Measurements from ENCODE around the gene KBTBD4.
A peak's percentile ranks its signal among the peaks of the same experiment; 100 is the strongest.

KBTBD4 gene

GRCh38 chr11:47616726-47617416, 38.1 kb upstream of the KBTBD4 start:
- TF ChIP-seq CTCF (IDR thresholded peaks at IDR 0.05; ENCODE audit: unreplicated experiment in 3 of 3): peak; percentile 49 to 76 (median 66)
- Mint-ChIP-seq H3K36me3 (ENCODE audit: low read depth) (peaks cover 18% of the 10 kb centered on the region), H3K27me3 (ENCODE audit: low read depth) (no peaks in the 10 kb centered on the region), H3K27ac (peak overlapping the region in 2 of 3 experiments; percentile 3 to 60), H3K4me3 (no peak overlapping the region), H3K4me1 (peaks cover 5% of the 10 kb centered on the region), H3K9me3 (no peaks in the 10 kb centered on the region)

GRCh38 chr11:47615249-47615648, 36.5 kb upstream of the KBTBD4 start:
- H3K4me3 Mint-ChIP-seq: no peak overlapping the region
- no peaks in the 10 kb centered on the region for H3K9me3 Mint-ChIP-seq
- TF ChIP-seq CTCF (IDR thresholded peaks at IDR 0.05; ENCODE audit: unreplicated experiment in 3 of 3): no peak
- peaks cover 5% of the 10 kb centered on the region for H3K4me1 Mint-ChIP-seq
- H3K36me3 Mint-ChIP-seq (ENCODE audit: low read depth): peaks cover 14% of the 10 kb centered on the region
- no peaks in the 10 kb centered on the region for H3K27me3 Mint-ChIP-seq (ENCODE audit: low read depth)
- H3K27ac Mint-ChIP-seq: no peak overlapping the region

GRCh38 chr11:47611348-47611794, 32.6 kb upstream of the KBTBD4 start:
- Mint-ChIP-seq H3K9me3 (no peaks in the 10 kb centered on the region), H3K4me1 (peaks cover 21% of the 10 kb centered on the region), H3K36me3 (ENCODE audit: low read depth) (peaks cover 13% of the 10 kb centered on the region), H3K4me3 (no peak overlapping the region), H3K27ac (no peak overlapping the region), H3K27me3 (ENCODE audit: low read depth) (no peaks in the 10 kb centered on the region)
- TF ChIP-seq CTCF (IDR thresholded peaks at IDR 0.05; ENCODE audit: unreplicated experiment in 3 of 3): no peak

GRCh38 chr11:47609675-47610074, 30.9 kb upstream of the KBTBD4 start:
- Mint-ChIP-seq H3K36me3 (ENCODE audit: low read depth) (peaks cover 10% of the 10 kb centered on the region), H3K4me1 (peaks cover 29% of the 10 kb centered on the region), H3K9me3 (no peaks in the 10 kb centered on the region), H3K27me3 (ENCODE audit: low read depth) (no peaks in the 10 kb centered on the region), H3K4me3 (no peak overlapping the region), H3K27ac (peak overlapping the region in 1 of 3 experiments; percentile 5)
- TF ChIP-seq CTCF (IDR thresholded peaks at IDR 0.05; ENCODE audit: unreplicated experiment in 3 of 3): no peak

- H3K27ac Mint-ChIP-seq: peak overlapping the region; percentile 34 to 56 (median 55)
- no peak for TF ChIP-seq CTCF (IDR thresholded peaks at IDR 0.05; ENCODE audit: unreplicated experiment in 3 of 3)
- H3K27me3 Mint-ChIP-seq (ENCODE audit: low read depth): no peaks in the 10 kb centered on the region
- H3K9me3 Mint-ChIP-seq: no peaks in the 10 kb centered on the region
- peak overlapping the region in 1 of 3 experiments; percentile 22 for H3K4me3 Mint-ChIP-seq
- H3K36me3 Mint-ChIP-seq (ENCODE audit: low read depth): peaks cover 10% of the 10 kb centered on the region
- peaks cover 29% of the 10 kb centered on the region for H3K4me1 Mint-ChIP-seq
These were observed 28.6 kb upstream of the KBTBD4 start for GRCh38 chr11:47607380-47607779.

GRCh38 chr11:47606731-47607130, 28.0 kb upstream of the KBTBD4 start:
- no peak for TF ChIP-seq CTCF (IDR thresholded peaks at IDR 0.05; ENCODE audit: unreplicated experiment in 3 of 3)
- Mint-ChIP-seq H3K27ac (peak overlapping the region; percentile 34 to 56 (median 55)), H3K36me3 (ENCODE audit: low read depth) (peaks cover 10% of the 10 kb centered on the region), H3K4me1 (peaks cover 29% of the 10 kb centered on the region), H3K27me3 (ENCODE audit: low read depth) (no peaks in the 10 kb centered on the region), H3K4me3 (no peak overlapping the region), H3K9me3 (no peaks in the 10 kb centered on the region)
